ENCODE results near the gene OR13D1.
"Not testable (repeated sequence)": the region's sequence is repeated elsewhere in the genome, so short reads cannot be mapped to it uniquely, and the experiment has no call there.

OR13D1 gene

GRCh38 chr9:104694218-104694617 lies at the start of gene OR13D1:
Gene OR13D1, plus strand, starts transcription at chr9:104694518. Its CDS starts 0 bp downstream, at chr9:104694518.
- no peak for DNase-seq

GRCh38 chr9:104658496-104659195 lies 35.7 kb upstream of the OR13D1 start:
- DNase-seq = no peak

GRCh38 chr9:104675611-104676010 lies 18.7 kb upstream of the OR13D1 start:
- no peak for DNase-seq

- no peak for DNase-seq
Observed at GRCh38 chr9:104682642-104683041, 11.7 kb upstream of the OR13D1 start.

GRCh38 chr9:104686081-104686480 lies 8.2 kb upstream of the OR13D1 start:
- no peak for DNase-seq

GRCh38 chr9:104700306-104700705 lies 6.0 kb downstream of the OR13D1 start:
- no peak for DNase-seq

GRCh38 chr9:104708737-104709136 lies 14.4 kb downstream of the OR13D1 start:
- not testable (repeated sequence) for DNase-seq

- DNase-seq = no peak
Observed at GRCh38 chr9:104711604-104712003, 17.3 kb downstream of the OR13D1 start.

GRCh38 chr9:104725014-104725413 lies 30.7 kb downstream of the OR13D1 start:
- DNase-seq = no peak

- DNase-seq = no peak
Observed at GRCh38 chr9:104738452-104738851, 44.1 kb downstream of the OR13D1 start.

GRCh38 chr9:104740621-104741020 lies 46.3 kb downstream of the OR13D1 start:
- DNase-seq = no peak

- DNase-seq = no peak
Observed at GRCh38 chr9:104743376-104743985, 49.2 kb downstream of the OR13D1 start.

Data from activated CD4-positive, alpha-beta T cell treated with anti-CD3 and anti-CD28 coated beads for 1 hour (primary cell).